GM12864 (cell line): ENCODE data around the gene PDCD2L.

Experiments
- DNase-seq: peaks from one replicate; pipeline ENCODE4 v3.0.0-alpha.2; 2011; ENCODE audit warnings: low read depth
- H3K4me3 ChIP-seq: 2 replicates; pipeline ENCODE4 v1.5.1; 2011; ENCODE audit warnings: mild to moderate bottlenecking, low read depth, low read length, control low read depth
- CTCF ChIP-seq: IDR thresholded peaks from 2 replicates; pipeline ENCODE4 v1.5.1; 2011; ENCODE audit warnings: low read depth, mild to moderate bottlenecking, moderate library complexity, low read length, control low read depth, inconsistent platforms; ENCODE audit errors: missing control alignments

PDCD2L gene

GRCh38 chr19:34404109-34404909, at the start of gene PDCD2L:
PDCD2L (plus strand) TSS chr19:34404399; CDS start chr19:34404431, 32 bp downstream.
- peak; percentile 79 for DNase-seq
- TF ChIP-seq CTCF = no peak
- peak within 1 kb of the TSS; percentile 73 for H3K4me3 ChIP-seq

- TF ChIP-seq CTCF = no peak
- H3K4me3 ChIP-seq = no peak overlapping the region
- no peak for DNase-seq
Observed at GRCh38 chr19:34355201-34355600, 49.0 kb upstream of the PDCD2L start.

- no peak for DNase-seq
- H3K4me3 ChIP-seq = no peak overlapping the region
- TF ChIP-seq CTCF = no peak
Observed at GRCh38 chr19:34356875-34357274, 47.3 kb upstream of the PDCD2L start.

GRCh38 chr19:34357431-34357830, 46.8 kb upstream of the PDCD2L start:
- TF ChIP-seq CTCF = no peak
- H3K4me3 ChIP-seq = no peak overlapping the region
- no peak for DNase-seq

GRCh38 chr19:34359140-34359953, 44.9 kb upstream of the PDCD2L start:
- H3K4me3 ChIP-seq = peak overlapping the region; percentile 62
- TF ChIP-seq CTCF = peak; percentile 75
- peak; percentile 96 for DNase-seq

- DNase-seq = no peak
- no peak for TF ChIP-seq CTCF
- H3K4me3 ChIP-seq = peak overlapping the region; percentile 62
Observed at GRCh38 chr19:34359954-34360315, 44.3 kb upstream of the PDCD2L start.
